Measurements from ENCODE around the gene GALNT17. TPM values are rescaled to one million over a fixed set of nuclear protein-coding genes. Genes with fewer than 3 reads are reported as not detected.
A peak's percentile ranks its signal among the peaks of the same experiment; 100 is the strongest.
"Not testable (repeated sequence)": the region's sequence is repeated elsewhere in the genome, so short reads cannot be mapped to it uniquely, and the experiment has no call there.

The GALNT17 gene
- total RNA-seq, 1 experiment from 2014 or later: 0.03 TPM

DNA sequence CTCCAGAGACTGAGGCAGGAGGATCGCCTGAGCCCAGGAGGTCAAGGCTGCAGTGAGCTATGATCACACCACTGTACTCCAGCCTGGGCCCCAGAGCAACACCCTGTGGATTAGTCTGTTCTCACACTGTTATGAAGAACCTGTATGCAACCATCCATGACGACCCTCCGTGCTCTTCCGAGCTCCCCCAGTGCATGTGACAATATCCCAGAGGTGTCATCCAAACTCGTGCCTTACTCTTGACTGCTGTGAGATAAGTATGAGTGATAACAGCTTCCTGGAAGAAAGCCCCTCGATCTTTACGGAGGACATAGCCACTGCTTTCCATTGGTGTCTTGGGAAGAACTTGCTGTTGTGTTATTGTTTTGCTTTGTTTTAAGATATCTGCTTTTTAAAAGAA is 591.9 kb downstream of the GALNT17 start:
- in situ Hi-C loops (cut with HindIII; ENCODE audit: low pct_unique_long_range_greater_than_20kb, low sequenced_read_pairs): no loop called here
- no peak for DNase-seq (ENCODE audit: low read depth, low spot score)

DNA sequence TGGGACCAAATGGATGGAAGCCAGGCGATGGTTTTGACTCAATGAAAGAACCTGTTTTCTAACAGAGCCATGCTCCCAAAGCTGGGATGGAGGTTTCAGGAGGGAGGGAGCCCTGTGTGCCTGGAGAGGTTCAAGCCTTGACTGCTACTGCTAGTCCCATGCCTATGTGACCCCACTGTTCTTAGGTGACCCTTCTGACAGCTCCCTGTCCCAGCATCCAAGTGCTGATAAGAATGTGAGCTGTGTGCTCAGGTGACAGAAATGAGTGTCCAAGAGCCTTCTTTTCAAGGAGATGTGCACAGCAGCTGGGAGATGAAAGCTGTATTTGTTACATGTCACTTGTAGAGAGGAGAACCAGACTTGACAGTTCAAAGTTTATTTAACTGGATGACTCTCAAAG is 595.4 kb downstream of the GALNT17 start:
- in situ Hi-C loops (cut with HindIII; ENCODE audit: low pct_unique_long_range_greater_than_20kb, low sequenced_read_pairs): no loop called here

DNA sequence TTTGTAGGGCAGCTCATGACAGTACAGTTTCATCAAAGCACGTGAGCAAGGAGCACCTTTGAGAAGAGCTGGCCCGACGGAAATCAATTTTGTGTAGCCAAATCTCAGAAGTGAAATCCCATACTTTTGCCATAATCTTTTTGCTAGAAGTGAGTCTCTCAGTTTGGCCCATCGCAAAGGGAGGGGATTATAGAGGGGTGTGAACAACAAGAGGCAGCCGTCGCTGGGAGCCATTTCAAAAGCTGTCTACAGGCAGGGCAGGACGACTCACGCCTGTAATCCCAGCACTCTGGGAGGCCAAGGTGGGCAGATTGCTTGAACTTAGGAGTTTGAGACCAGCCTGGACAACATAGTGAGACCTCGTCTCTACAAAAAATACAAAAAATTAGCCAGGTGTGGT is 599.8 kb downstream of the GALNT17 start:
- in situ Hi-C loops (cut with HindIII; ENCODE audit: low pct_unique_long_range_greater_than_20kb, low sequenced_read_pairs): no loop called here
- DNase-seq (ENCODE audit: low read depth, low spot score): no peak

More for the DNA sequence above, 595.4 kb downstream of the GALNT17 start:
- no peak for DNase-seq (ENCODE audit: low read depth, low spot score)

DNA sequence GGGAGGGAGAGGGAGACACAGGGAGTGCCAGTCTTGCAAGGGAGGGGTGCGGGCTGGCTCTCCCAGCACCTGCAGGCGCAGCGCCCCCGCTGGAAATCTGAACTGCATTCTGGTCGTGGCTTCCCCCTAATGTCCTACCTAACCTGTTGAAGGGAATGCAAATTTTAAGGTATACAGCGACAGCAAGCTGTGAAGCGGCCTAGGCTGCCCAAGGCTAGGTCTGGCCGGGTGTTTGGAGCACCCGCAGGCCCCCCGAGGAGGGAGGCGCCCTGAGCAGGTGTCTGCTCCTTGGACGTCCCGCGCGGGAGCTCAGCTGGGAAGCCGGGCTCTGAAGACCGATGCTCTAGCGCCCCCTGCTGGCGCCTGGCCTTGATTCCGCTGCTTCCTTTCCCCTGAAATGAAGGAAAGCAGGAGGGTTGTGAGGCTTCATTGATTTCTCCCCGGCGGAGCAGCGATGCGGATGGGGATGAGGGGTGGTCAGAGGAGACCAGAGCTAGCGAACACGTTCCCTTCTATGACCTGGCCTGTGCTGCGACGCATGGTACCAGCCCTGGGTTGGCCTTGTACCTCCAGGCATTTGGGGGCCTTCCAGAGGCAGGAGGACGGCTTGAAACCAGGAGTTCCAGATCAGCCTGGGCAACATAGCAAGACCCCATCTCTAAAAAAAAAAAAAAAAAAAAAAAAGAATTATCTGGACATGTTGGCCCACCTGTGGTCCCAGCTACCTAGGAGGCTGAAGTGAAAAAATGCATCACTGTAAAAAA is 601.3 kb downstream of the GALNT17 start:
- in situ Hi-C loops (cut with HindIII; ENCODE audit: low pct_unique_long_range_greater_than_20kb, low sequenced_read_pairs): no loop called here
- DNase-seq (ENCODE audit: low read depth, low spot score): peak; percentile 84

DNA sequence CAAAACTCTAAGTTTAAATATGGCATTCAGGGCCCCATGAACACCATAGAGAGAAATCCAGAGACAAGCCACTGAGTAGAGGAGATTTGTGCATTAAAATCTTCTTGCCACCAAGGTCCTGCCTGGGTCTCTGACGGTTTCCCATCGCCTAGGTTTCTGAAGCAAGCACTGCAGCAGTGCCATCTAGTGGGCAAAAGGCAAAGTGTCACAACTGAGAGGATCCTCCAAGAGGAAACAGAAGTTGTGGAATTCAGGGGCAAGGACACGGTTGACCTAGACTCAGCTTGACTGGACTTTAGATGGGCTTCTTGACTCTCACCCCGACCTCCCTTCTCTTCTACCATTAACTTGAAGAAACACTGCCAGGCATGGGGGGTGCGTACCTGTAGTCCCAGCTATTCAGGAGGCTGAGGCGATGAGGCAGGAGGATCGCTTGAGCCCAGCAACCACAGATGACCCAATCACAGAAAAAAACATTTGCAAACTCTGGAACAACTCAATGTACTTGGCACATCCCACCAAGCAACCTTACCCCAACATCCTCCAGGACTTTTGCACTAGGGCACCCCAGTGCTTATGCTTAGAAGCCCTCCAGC is 604.1 kb downstream of the GALNT17 start:
- in situ Hi-C loops (cut with HindIII; ENCODE audit: low pct_unique_long_range_greater_than_20kb, low sequenced_read_pairs): no loop called here

DNA sequence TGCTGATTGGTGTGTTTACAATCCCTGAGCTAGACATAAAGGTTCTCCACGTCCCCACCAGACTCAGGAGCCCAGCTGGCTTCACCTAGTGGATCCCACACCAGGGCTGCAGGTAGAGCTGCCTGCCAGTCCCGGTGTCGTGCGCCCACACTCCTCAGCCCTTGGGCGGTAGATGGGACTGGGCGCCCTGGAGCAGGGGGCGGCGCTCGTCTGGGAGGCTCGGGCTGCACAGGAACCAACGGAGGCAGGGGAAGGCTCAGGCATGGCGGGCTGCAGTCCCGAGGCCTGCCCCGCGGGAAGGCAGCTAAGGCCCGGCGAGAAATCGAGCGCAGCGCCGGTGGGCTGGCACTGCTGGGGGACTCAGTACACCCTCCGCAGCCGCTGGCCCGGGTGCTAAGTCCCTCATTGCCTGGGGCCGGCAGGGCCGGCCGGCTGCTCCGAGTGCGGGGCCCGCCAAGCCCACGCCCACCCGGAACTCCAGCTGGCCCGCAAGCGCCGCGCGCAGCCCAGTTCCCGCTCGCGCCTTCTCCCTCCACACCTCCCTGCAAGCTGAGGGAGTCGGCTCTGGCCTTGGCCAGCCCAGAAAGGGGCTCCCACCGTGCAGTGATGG is 606.1 kb downstream of the GALNT17 start:
- in situ Hi-C loops (cut with HindIII; ENCODE audit: low pct_unique_long_range_greater_than_20kb, low sequenced_read_pairs): not testable (repeated sequence)

More for the DNA sequence above, 604.1 kb downstream of the GALNT17 start:
- peak; percentile 83 for DNase-seq (ENCODE audit: low read depth, low spot score)

DNA sequence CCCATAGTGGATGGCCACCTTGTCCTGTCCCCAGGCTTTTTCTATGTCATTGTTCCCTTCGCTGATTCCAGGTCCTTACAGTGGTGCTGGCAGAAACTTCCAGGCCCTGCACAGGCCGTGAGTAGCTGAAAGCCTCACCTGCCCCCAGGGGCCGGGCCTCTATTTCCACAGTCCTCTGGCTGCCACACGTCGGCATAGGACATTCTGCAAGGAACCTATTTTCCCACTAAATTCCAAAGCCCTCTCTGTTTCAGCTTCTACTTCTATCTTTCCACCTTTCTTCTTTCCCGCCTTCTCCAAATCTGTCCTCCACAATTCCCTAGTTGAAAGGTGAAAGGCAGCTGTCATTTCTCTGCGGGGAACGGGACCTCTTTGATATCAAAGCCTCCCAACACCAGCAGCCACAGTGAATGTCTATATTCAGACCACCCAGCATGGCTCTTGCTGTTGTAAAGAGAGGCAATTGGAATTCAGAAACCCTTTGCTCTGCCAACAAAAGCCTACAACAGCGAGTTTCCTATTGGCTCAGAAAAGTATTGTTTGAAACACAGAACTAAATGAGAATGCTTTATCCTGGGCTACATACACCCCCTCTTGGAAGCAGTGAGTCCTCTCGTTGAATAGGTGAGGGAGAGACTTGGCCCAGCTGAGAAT is 607.7 kb downstream of the GALNT17 start:
- DNase-seq (ENCODE audit: low read depth, low spot score): no peak
- in situ Hi-C loops (cut with HindIII; ENCODE audit: low pct_unique_long_range_greater_than_20kb, low sequenced_read_pairs): no loop called here

More for the DNA sequence above, 606.1 kb downstream of the GALNT17 start:
- not testable (repeated sequence) for DNase-seq (ENCODE audit: low read depth, low spot score)

DNA sequence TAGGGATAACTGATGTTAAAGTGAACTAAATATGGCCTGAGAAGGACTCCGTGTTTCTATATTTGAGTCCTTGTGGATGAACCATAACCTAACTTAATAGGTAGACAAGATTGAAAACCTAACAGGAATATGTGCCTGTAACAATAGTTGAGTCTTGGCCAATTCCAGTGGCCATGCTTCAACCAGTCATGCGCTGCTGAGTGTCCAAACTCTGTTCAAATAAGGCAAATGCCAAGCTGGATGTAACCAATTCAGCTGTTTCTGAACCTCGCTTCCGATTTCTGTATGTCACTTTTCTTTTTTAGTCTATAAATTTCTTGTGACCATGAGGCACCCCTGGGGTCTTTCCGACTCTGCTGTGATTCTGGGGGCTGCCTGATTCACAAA is 608.2 kb downstream of the GALNT17 start:
- DNase-seq (ENCODE audit: low read depth, low spot score): no peak
- in situ Hi-C loops (cut with HindIII; ENCODE audit: low pct_unique_long_range_greater_than_20kb, low sequenced_read_pairs): no loop called here

DNA sequence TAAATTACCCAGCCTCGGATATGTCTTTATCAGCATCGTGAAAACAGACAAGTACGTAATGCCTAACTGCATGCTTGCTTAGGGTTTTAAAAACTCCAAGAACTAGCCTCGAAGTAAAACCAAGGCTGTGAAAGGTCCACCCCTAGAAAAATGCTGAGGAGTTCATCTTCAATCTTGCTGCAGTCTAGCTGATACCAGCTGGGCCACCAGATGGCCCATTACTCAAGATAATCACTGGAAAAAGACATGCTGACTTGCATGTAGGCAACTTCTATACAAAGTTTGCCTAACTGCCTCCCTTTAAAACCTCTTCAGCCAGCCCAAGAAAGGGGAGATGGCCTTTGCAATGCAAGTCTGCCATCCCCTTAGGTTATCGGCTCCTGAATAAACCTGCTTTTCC is 614.1 kb downstream of the GALNT17 start:
- DNase-seq (ENCODE audit: low read depth, low spot score): no peak
- in situ Hi-C loops (cut with HindIII; ENCODE audit: low pct_unique_long_range_greater_than_20kb, low sequenced_read_pairs): no loop called here

DNA sequence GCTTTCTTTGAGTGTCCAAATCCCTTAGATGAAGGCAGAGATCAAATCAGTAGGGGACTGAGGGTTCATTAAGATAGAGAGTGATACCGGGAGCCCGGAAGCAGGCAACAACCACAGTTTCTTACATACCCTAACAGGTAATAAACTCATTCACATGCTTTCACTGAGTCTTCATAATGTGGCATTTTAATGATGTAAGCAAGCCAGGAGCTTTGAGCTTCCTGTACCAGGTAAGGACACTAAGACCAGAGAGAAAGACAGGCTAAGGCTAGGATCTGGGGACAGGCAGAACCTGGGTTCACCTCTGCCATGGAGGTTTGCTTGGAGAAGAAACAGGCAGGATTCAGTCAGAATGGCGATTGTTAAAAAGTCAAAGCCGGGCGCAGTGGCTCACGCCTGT is 618.3 kb downstream of the GALNT17 start:
- in situ Hi-C loops (cut with HindIII; ENCODE audit: low pct_unique_long_range_greater_than_20kb, low sequenced_read_pairs): no loop called here
- DNase-seq (ENCODE audit: low read depth, low spot score): no peak

DNA sequence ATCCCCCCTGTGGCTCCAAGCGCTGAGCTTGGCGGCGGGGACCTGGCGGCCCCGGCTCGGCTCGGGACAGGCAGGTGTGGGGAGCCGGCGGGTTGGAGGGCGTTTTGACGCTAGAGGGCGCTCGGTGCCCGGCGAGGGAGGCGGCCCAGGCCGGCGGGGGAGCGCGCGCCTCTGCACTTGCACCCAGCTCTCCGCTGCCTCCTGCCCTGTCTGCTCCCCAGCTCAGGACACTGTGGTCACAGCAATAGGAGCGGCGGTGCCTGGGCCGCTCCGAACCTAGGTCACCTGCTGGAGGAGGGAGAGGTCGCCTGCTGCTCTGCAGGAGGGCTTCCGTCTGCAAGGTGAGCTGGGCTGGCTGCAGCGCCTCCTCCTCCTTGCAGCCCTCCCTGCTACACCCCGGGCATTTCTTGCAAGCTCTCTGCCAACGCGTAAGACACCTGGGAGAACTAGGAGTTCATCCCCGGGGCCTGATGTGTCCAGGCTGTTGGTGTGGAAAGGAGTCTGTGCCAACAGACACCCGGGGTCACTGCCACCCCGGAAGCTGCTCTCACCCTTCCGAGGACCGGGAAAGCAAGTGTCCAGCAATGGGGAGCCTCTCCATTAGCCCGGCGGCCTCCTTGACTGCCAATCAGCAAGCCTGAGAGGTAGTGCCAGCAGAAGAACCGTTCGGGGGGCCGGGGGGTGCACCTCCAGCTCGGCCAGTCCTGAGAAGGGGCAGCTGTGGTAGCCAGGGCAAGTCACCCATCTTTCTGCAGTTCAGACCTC is 620.4 kb downstream of the GALNT17 start:
- in situ Hi-C loops (cut with HindIII; ENCODE audit: low pct_unique_long_range_greater_than_20kb, low sequenced_read_pairs): no loop called here
- DNase-seq (ENCODE audit: low read depth, low spot score): peak; percentile 56

DNA sequence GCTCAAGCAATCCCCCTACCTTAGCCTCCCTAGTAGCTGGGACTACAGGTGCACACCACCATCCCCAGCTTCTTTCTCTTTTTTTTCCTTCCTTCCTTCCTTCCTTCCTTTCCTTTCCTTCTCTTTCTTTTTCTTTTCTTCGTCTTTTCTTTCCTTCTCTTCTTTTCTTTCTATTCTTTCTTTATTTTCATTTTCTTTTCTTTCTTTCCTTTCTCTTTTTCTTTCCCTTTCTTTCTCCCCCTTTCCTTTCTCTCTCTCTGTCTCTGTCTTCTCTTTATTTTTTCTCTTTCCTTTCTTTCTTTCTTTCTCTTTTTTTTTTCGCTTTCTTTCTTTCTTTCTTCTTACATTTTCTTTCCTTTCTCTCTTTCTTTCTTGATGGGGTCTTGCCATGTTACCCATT is 621.3 kb downstream of the GALNT17 start:
- no peak for DNase-seq (ENCODE audit: low read depth, low spot score)
- in situ Hi-C loops (cut with HindIII; ENCODE audit: low pct_unique_long_range_greater_than_20kb, low sequenced_read_pairs): no loop called here

DNA sequence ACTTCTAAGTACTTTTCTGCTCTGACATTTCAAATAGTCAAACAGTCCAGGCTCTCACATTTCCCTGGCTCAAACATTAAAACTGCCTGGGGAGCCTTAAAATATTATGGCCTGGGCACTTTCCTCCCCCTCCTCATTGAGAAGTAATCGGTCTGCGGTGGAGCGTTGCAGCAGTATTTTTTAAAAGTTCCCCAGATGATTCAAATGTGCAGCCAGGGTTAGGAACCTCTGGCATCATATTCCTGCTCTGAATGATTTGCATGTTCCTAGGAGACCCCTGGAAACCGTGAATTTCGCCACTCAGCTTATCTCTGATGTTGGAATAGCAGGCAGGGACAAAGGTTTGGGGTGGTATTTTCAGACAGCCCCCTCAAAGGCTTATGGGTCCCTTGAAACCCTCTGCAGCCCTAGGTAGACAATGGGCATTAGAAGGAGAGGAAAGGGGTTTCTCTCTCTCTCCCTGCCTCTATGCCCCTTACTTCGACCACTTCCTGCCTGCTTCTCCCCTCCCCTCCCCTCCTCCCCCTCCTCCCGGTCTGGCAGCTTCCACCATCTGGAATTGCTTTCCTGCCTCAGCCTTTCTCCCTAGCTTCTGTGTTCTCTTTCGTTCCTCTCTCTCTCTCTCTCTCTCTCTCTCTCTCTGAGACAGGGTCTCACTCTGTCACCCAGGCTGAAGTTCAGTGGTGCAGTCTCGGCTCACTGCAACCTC is 622.2 kb downstream of the GALNT17 start:
- in situ Hi-C loops (cut with HindIII; ENCODE audit: low pct_unique_long_range_greater_than_20kb, low sequenced_read_pairs): no loop called here
- no peak for DNase-seq (ENCODE audit: low read depth, low spot score)

DNA sequence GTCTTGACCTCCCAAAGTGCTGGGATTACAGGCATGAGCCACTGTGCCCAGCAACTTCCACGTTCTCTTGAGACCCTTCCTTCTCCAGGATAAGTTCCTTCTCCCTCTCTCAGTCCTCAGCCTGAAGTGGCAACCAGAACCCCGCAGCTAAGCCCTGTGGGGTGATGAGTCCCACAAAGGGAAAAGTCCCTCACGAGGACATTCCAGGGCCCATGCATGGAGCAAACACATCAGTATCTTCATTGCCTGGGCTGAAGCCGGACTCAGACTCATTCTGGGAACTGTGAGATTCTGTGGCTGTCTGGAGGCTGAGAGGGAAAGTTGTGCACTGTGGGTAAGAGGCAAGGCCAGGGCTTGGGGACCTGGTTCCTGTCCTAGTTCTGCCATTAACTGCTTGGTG is 622.9 kb downstream of the GALNT17 start:
- no peak for DNase-seq (ENCODE audit: low read depth, low spot score)
- in situ Hi-C loops (cut with HindIII; ENCODE audit: low pct_unique_long_range_greater_than_20kb, low sequenced_read_pairs): no loop called here

DNA sequence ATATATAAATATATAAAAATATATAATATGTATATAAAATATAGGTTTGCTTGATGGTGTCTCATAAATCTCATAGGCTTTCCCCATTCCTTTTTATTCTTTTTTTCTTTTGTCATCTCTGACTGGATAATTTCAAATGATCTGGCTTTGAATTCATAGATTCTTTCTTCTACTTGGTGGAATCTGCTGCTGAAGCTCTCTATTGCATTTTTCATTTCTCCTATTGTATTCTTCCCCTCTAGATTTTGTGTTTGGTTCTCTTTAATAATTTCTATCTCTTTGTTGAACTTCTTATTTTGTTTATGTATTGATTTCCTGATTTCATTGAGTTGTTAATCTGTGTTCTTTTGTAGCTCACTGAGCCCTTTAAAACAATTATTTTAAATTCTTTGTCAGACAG is 629.4 kb downstream of the GALNT17 start:
- in situ Hi-C loops (cut with HindIII; ENCODE audit: low pct_unique_long_range_greater_than_20kb, low sequenced_read_pairs): no loop called here

More for the DNA sequence above, 629.4 kb downstream of the GALNT17 start:
- DNase-seq (ENCODE audit: low read depth, low spot score): no peak

Measured in SK-MEL-5 (cell line).